Measurements from ENCODE around the gene OGFOD1. TPM values are rescaled to one million over a fixed set of nuclear protein-coding genes. Genes with fewer than 3 reads are reported as not detected.

The OGFOD1 gene
- total and polyA plus RNA-seq, 9 of the 15 experiments (the other 6 are each of a cell fraction or from before 2014, with no cell fraction given) = 60.4 to 134 (median 85.8) TPM

GRCh38 chr16:56519459-56520250 lies 68.3 kb downstream of the OGFOD1 start, which contains the start of gene BBS2 (continued):
- TF ChIP-seq ZNF318 (IDR thresholded peaks at IDR 0.05; ENCODE audit: borderline replicate concordance in 1 of 2, low read depth in 1 of 2) (no peak), KDM4B (IDR thresholded peaks at IDR 0.05; ENCODE audit: borderline replicate concordance in 2 of 2, low read depth in 1 of 2) (no peak), POLR2G (IDR thresholded peaks at IDR 0.05; ENCODE audit: low read depth, low read length) (peak; percentile 79), ZNF174 (CRISPR knock-in tag; IDR thresholded peaks at IDR 0.05) (no peak), BCOR (IDR thresholded peaks at IDR 0.05) (no peak), MBD1 (CRISPR knock-in tag; IDR thresholded peaks at IDR 0.05) (no peak), NFATC3 (IDR thresholded peaks at IDR 0.05) (no peak), RERE (CRISPR knock-in tag; IDR thresholded peaks at IDR 0.05; ENCODE audit: borderline replicate concordance) (no peak), SNRNP70 (optimal IDR thresholded peaks at IDR 0.05; ENCODE audit: low read depth, low read length) (no peak)
